Sigmoid colon (tissue), 3 donors: Measurements from ENCODE around the gene UVRAG.

Experiments
- CTCF ChIP-seq, 4 experiments: fragments of 450-650 bp in 3 of 4; fragments of 200-600 bp in 1 of 4; IDR thresholded peaks; one replicate each; pipeline ENCODE4 v1.5.1; 2016 to 2019; ENCODE audit warnings: antibody characterized with exemption in 4 of 4, mild to moderate bottlenecking in 3 of 4, moderate library complexity in 2 of 4
- POLR2A ChIP-seq, 2 donors: fragments of 450-650 bp; IDR thresholded peaks; one replicate each; pipeline ENCODE4 v1.6.1; 2016; ENCODE audit warnings: antibody characterized with exemption in 2 of 2, mild to moderate bottlenecking in 2 of 2, moderate library complexity in 2 of 2

DNA sequence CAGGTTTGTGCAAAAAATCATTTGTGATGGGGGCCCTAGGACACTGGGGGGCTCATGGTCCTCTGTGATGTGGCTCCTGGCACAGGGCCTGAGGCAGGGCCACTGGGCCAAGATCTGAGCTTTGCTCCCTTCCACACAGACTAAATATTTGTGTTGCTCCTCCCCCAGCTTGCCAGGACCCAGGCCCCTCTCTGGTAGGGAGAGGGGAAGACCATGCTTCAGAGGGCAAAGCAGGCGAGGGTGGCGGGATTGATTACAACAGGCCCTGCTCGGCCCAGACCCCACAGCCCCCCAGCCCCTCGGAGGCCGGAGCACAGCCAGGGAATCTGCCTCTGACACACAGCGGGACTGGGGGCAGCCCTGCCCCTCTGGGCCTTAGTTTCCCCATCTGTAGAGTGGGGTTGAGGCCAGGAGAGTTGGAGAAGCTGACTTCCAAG lies 362.3 kb downstream of the UVRAG start:
- TF ChIP-seq POLR2A (IDR thresholded peaks at IDR 0.05) (no peak), CTCF (IDR thresholded peaks at IDR 0.05) (no peak)
